Spleen (tissue), 11 donors: Measurements from ENCODE around the gene RAB29. TPM values are rescaled to one million over a fixed set of nuclear protein-coding genes. Genes with fewer than 3 reads are reported as not detected.

ENCODE experiments used
- DNase-seq: peaks from one replicate; pipeline ENCODE4 v3.0.0-alpha.2; 2020
- H3K27ac ChIP-seq, 8 donors: fragments of 200-600 bp; sonication (generic) in 7 of 8; 1 replicate in 4 of 8; 2 replicates in 4 of 8; pipeline versions ENCODE4 v1.5.0 to v1.8.0; 2016 to 2021; ENCODE audit warnings: inconsistent platforms in 4 of 8, mild to moderate bottlenecking in 4 of 8, moderate library complexity in 1 of 8
- H3K27me3 ChIP-seq, 7 donors: fragments of 200-600 bp; sonication (generic) in 6 of 7; replicated peaks in 1 of 7; 1 replicate in 4 of 7; 2 replicates in 3 of 7; pipeline versions ENCODE4 v1.5.0 to v1.8.0; 2016 to 2021; ENCODE audit warnings: inconsistent platforms in 3 of 7, mild to moderate bottlenecking in 1 of 7
- H3K36me3 ChIP-seq, 6 donors: fragments of 200-600 bp; sonication (generic) in 5 of 6; 1 replicate in 4 of 6; 2 replicates in 2 of 6; pipeline versions ENCODE4 v1.5.0 to v1.8.0; 2016 to 2021; ENCODE audit warnings: inconsistent platforms in 2 of 6
- H3K4me1 ChIP-seq, 6 donors: fragments of 200-600 bp; sonication (generic) in 5 of 6; 1 replicate in 3 of 6; 2 replicates in 3 of 6; pipeline versions ENCODE4 v1.5.0 to v1.8.0; 2016 to 2021; ENCODE audit warnings: inconsistent platforms in 3 of 6
- H3K4me3 ChIP-seq, 8 donors: fragments of 200-600 bp; sonication (generic) in 7 of 8; 1 replicate in 4 of 8; 2 replicates in 4 of 8; pipeline versions ENCODE4 v1.5.0 to v1.8.0; 2016 to 2021; ENCODE audit warnings: inconsistent platforms in 4 of 8, mild to moderate bottlenecking in 4 of 8, moderate library complexity in 2 of 8
- H3K9me3 ChIP-seq, 8 donors: fragments of 200-600 bp; sonication (generic) in 7 of 8; 1 replicate in 4 of 8; 2 replicates in 4 of 8; pipeline versions ENCODE4 v1.5.0 to v1.8.0; 2016 to 2021; ENCODE audit warnings: inconsistent platforms in 4 of 8
- CTCF ChIP-seq, 11 experiments: fragments of 200-600 bp in 7 of 11; fragments of 450-650 bp in 4 of 11; sonication (generic) in 4 of 11; IDR thresholded peaks in 8 of 11; conservative IDR thresholded peaks in 3 of 11; 1 replicate in 7 of 11; 2 replicates in 4 of 11; pipeline versions ENCODE4 v1.4.0 to v1.8.0; 2016 to 2021; ENCODE audit warnings: antibody characterized with exemption in 11 of 11, inconsistent platforms in 4 of 11, mild to moderate bottlenecking in 1 of 11
- POLR2A ChIP-seq, 3 donors: fragments of 450-650 bp; IDR thresholded peaks; one replicate each; pipeline ENCODE4 v1.5.1; 2017; ENCODE audit warnings: antibody characterized with exemption in 3 of 3, mild to moderate bottlenecking in 1 of 3
- POLR2AphosphoS5 ChIP-seq, 3 donors: sonication (generic); formaldehyde crosslinking; IDR thresholded peaks; one replicate each; pipeline ENCODE4 v1.5.1; 2017; ENCODE audit warnings: antibody characterized with exemption in 3 of 3
- WGBS, 5 donors: extraction: QIAGEN DNeasy Blood & Tissue Kit in 3 of 5; methylation state at CpG; one replicate each; pipeline versions ENCODE4 v1.1.5 to v1.1.7; 2013 to 2018; 5-methylcytosine and 5-hydroxymethylcytosine counted together
- intact Hi-C: fragments of 100-400 bp; cut with DNase I; formaldehyde crosslinking; loops from one replicate; pipeline ENCODE4 v1.15.0; 2023; ENCODE audit warnings: low total_unique reads
- polyA plus RNA-seq, 3 donors: library from polyadenylated mRNA; stranded (reverse); fragments of 200-250 nt; gene quantifications; one replicate each; pipeline ENCODE4 v1.2.1, GENCODE V29; 2013
- total RNA-seq, 7 donors: library from RNA; depleted of rRNA in 3 of 7; stranded (reverse); fragments of >200 nt in 3 of 7; fragmentation: NEBNext Ultra II Directional in 4 of 7; extraction: Animal tissue kit (Norgen Biotek cat#: 25700) in 4 of 7; gene quantifications; one replicate each; pipeline versions ENCODE4 v1.1.0 to v1.2.1, GENCODE V29; 2016 to 2021
- donor health status: healthy with polysubstance abuse.
- donor health status: DM: no; HTN: no; CAD: no; lungs with moderate emphysema.
- donor health status: DM: no; HTN: no; CAD: no.
- donor health status: Bipolar disorder and iron deficiency.
- donor health status: healthy.
- donor health status: DM: no; HTN: no; CAD: no.
- donor health status: DM: yes; HTN: yes; CAD: no.

Gene RAB29
- total and polyA plus RNA-seq, 10 donors, result 16.6 to 49.7 (median 38.5) TPM

GRCh38 chr1:205797168-205797567 lies 21.9 kb upstream of the RAB29 start:
- H3K27me3 ChIP-seq, result no peaks in the 10 kb centered on the region
- intact Hi-C loops, result loop anchor here (10.0 kb wide), 2 partner anchors 118 to 308 kb away; no protein-coding TSS in a partner anchor
- TF ChIP-seq POLR2A (IDR thresholded peaks at IDR 0.05), result no peak
- TF ChIP-seq CTCF (IDR thresholded peaks at IDR 0.05 in 8 of 11, conservative IDR thresholded peaks at IDR 0.05 in 3 of 11), result no peak
- no peak for TF ChIP-seq POLR2AphosphoS5 (IDR thresholded peaks at IDR 0.05)
- H3K36me3 ChIP-seq, result peaks cover 3 to 96% (median 64%) of the 10 kb centered on the region in 6 donors
- DNase-seq, result no peak
- peaks cover 0 to 16% (median 0%) of the 10 kb centered on the region in 6 donors for H3K4me1 ChIP-seq
- H3K9me3 ChIP-seq, result no peaks in the 10 kb centered on the region
- no peak overlapping the region for H3K27ac ChIP-seq
- WGBS, 5 donors, result 92 to 100% (median 96%) methylated on average over 2 of the region's 2 CpGs
- H3K4me3 ChIP-seq, result no peak overlapping the region

- Histone ChIP-seq H3K36me3 (peaks cover 3 to 100% (median 71%) of the 10 kb centered on the region in 6 donors), H3K27ac (no peak overlapping the region), H3K4me1 (peaks cover 0 to 16% (median 0%) of the 10 kb centered on the region in 6 donors), H3K4me3 (no peak overlapping the region), H3K9me3 (no peaks in the 10 kb centered on the region), H3K27me3 (no peaks in the 10 kb centered on the region)
- WGBS, 5 donors, result 44 to 62% (median 58%) methylated on average over 4 to 5 of the region's 5 CpGs
- DNase-seq, result no peak
- no peak for TF ChIP-seq POLR2A (IDR thresholded peaks at IDR 0.05)
- TF ChIP-seq CTCF (IDR thresholded peaks at IDR 0.05 in 8 of 11, conservative IDR thresholded peaks at IDR 0.05 in 3 of 11), result no peak
- TF ChIP-seq POLR2AphosphoS5 (IDR thresholded peaks at IDR 0.05), result no peak
- intact Hi-C loops, result loop anchor here (10.0 kb wide), 2 partner anchors 121 to 311 kb away; no protein-coding TSS in a partner anchor
Measured at GRCh38 chr1:205794011-205794730, 18.9 kb upstream of the RAB29 start.

GRCh38 chr1:205792961-205793673 lies 17.8 kb upstream of the RAB29 start:
- intact Hi-C loops, result loop anchor here (10.0 kb wide), 2 partner anchors 122 to 312 kb away; no protein-coding TSS in a partner anchor
- no peak overlapping the region for H3K4me3 ChIP-seq
- no peak overlapping the region for H3K27ac ChIP-seq
- peaks cover 3 to 92% (median 62%) of the 10 kb centered on the region in 6 donors for H3K36me3 ChIP-seq
- WGBS, 5 donors, result 68 to 89% (median 83%) methylated on average over 5 to 6 of the region's 6 CpGs
- no peak for DNase-seq
- no peaks in the 10 kb centered on the region for H3K9me3 ChIP-seq
- no peaks in the 10 kb centered on the region for H3K27me3 ChIP-seq
- H3K4me1 ChIP-seq, result peaks cover 0 to 16% (median 0%) of the 10 kb centered on the region in 6 donors
- TF ChIP-seq POLR2A (IDR thresholded peaks at IDR 0.05), result no peak
- no peak for TF ChIP-seq POLR2AphosphoS5 (IDR thresholded peaks at IDR 0.05)

GRCh38 chr1:205792481-205792881 lies 17.2 kb upstream of the RAB29 start:
- Histone ChIP-seq H3K9me3 (no peaks in the 10 kb centered on the region), H3K36me3 (peaks cover 3 to 85% (median 56%) of the 10 kb centered on the region in 6 donors), H3K27ac (no peak overlapping the region), H3K4me1 (peaks cover 0 to 16% (median 0%) of the 10 kb centered on the region in 6 donors), H3K27me3 (no peaks in the 10 kb centered on the region), H3K4me3 (no peak overlapping the region)
- 68 to 89% (median 83%) methylated on average over 8 of the region's 8 CpGs for WGBS, 5 donors
- no peak for TF ChIP-seq POLR2AphosphoS5 (IDR thresholded peaks at IDR 0.05)
- TF ChIP-seq CTCF (IDR thresholded peaks at IDR 0.05 in 8 of 11, conservative IDR thresholded peaks at IDR 0.05 in 3 of 11), result no peak
- TF ChIP-seq POLR2A (IDR thresholded peaks at IDR 0.05), result no peak
- DNase-seq, result no peak
- intact Hi-C loops, result loop anchor here (10.0 kb wide), 2 partner anchors 122 to 312 kb away; no protein-coding TSS in a partner anchor
